GM10248 (cell line): Measurements from ENCODE around the gene DCPS.

Experiments
- CTCF ChIA-PET: fragments of 300-600 bp; sonication (Branson Sonifier 250); formaldehyde crosslinking; extraction: SDS; loops from one replicate; lab custom pipeline; 2021; ENCODE audit warnings: antibody characterized with exemption; lab: Yijun Ruan, JAX
- POLR2A ChIA-PET: fragments of 350-650 bp; sonication (Branson Sonifier 250); formaldehyde crosslinking; extraction: SDS; loops from one replicate; lab custom pipeline; 2020; ENCODE audit warnings: antibody characterized with exemption; lab: Yijun Ruan, JAX
- DNase-seq: peaks from one replicate; pipeline ENCODE4 v3.0.0; 2012; ENCODE audit errors: extremely low spot score
- CTCF ChIP-seq: IDR thresholded peaks from 2 replicates; pipeline ENCODE4 v1.5.1; 2012; ENCODE audit warnings: mild to moderate bottlenecking, low read depth; ENCODE audit errors: extremely low read depth, missing control alignments, control extremely low read depth

DCPS gene

GRCh38 chr11:126328001-126328390 lies 24.1 kb downstream of the DCPS start:
- CTCF ChIA-PET, result interaction anchor here (1.4 to 2.4 kb wide), 2 partner anchors 9 to 18 kb away, joined by 4 to 13 read pairs; no protein-coding TSS in a partner anchor
- POLR2A ChIA-PET, result no interaction called here
- no peak for DNase-seq
- TF ChIP-seq CTCF, result no peak

- POLR2A ChIA-PET, result no interaction called here
- no peak for DNase-seq
- no peak for TF ChIP-seq CTCF
- CTCF ChIA-PET, result interaction anchor here (0.6 to 2.4 kb wide), 3 partner anchors 9 to 18 kb away, joined by 3 to 13 read pairs (median 4); no protein-coding TSS in a partner anchor
These were observed 24.6 kb downstream of the DCPS start for GRCh38 chr11:126328444-126328843.

GRCh38 chr11:126328938-126329643 lies 25.2 kb downstream of the DCPS start:
- no peak for DNase-seq
- CTCF ChIA-PET, result interaction anchor here (0.6 to 2.4 kb wide), 3 partner anchors 10 to 18 kb away, joined by 3 to 13 read pairs (median 5); no protein-coding TSS in a partner anchor
- no peak for TF ChIP-seq CTCF
- POLR2A ChIA-PET, result no interaction called here

GRCh38 chr11:126329644-126330211 lies 25.9 kb downstream of the DCPS start:
- ChIA-PET POLR2A (no interaction called here), CTCF (interaction anchor here (1.3 to 2.4 kb wide), 3 partner anchors 11 to 151 kb away, joined by 4 to 13 read pairs (median 5); no protein-coding TSS in a partner anchor)
- no peak for DNase-seq
- TF ChIP-seq CTCF, result no peak

GRCh38 chr11:126331286-126331685 lies 27.4 kb downstream of the DCPS start:
- POLR2A ChIA-PET, result no interaction called here
- no peak for TF ChIP-seq CTCF
- CTCF ChIA-PET, result no interaction called here
- DNase-seq, result no peak

- TF ChIP-seq CTCF, result no peak
- ChIA-PET POLR2A (no interaction called here), CTCF (interaction anchor here (2.0 kb wide), 1 partner anchor 21 kb away, joined by 4 read pairs; no protein-coding TSS in a partner anchor)
- no peak for DNase-seq
These were observed 28.4 kb downstream of the DCPS start for GRCh38 chr11:126332221-126332711.
